AG09319 (cell line): ENCODE data around the gene CDON.

Experiments
- DNase-seq: peaks from one replicate; pipeline ENCODE4 v3.0.0-alpha.2; 2010; ENCODE audit warnings: low read depth; ENCODE audit errors: extremely low read depth
- CTCF ChIP-seq: IDR thresholded peaks from 2 replicates; pipeline ENCODE4 v1.5.1; 2011; ENCODE audit warnings: low read depth, mild to moderate bottlenecking, inconsistent platforms, low read length, moderate library complexity

CDON gene

GRCh38 chr11:125945797-125946520, 116.7 kb downstream of the CDON start, which contains the start of gene VSIG10L2:
Gene VSIG10L2, plus strand, starts transcription at chr11:125946044. Its CDS starts 12 bp downstream, at chr11:125946056.
- no peak for TF ChIP-seq CTCF
- DNase-seq: no peak

DNA sequence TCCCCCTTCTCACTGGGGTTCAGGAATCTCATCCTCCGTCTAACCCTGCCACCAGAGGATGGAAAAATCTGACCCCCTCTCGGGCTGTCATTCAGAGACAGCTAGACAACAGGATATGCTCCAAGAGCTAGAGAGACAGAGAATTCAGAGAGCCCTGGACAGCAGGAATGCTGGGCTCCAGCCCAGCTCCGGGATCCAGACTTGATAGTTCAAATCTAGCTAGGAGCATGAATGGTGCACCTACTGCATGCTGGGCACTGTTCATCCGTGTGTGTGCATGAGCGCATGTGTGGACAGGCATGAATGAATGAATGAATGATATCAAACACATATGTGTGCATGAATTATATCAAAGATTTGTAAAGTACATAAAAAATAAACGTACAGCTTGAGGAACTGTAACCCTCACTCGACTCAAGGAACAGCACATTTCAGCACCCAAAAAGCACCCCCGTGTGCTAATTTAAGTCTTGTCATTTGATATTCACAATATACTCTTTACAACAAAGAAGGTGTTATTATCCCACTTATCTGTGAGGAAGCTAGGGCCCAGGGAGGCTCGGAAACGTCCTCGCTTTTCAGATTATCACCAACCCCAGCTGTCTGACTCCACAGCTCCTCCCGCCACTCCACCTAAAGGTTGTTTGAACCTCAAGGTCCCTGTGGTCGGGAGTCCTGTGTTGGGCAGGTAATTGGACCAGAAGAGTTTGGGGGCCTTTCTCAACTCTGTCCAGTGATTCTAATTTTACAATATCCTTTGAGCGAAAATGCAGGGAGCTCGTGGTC, 117.5 kb downstream of the CDON start:
- TF ChIP-seq CTCF: no peak
- no peak for DNase-seq

- no peak for DNase-seq
- no peak for TF ChIP-seq CTCF
Observed at GRCh38 chr11:125944350-125945010, 118.2 kb downstream of the CDON start.

GRCh38 chr11:125943661-125944349, 118.9 kb downstream of the CDON start:
- DNase-seq: no peak
- TF ChIP-seq CTCF: no peak

- no peak for TF ChIP-seq CTCF
- no peak for DNase-seq
Observed at GRCh38 chr11:125942771-125943428, 119.8 kb downstream of the CDON start.

- peak; percentile 64 for TF ChIP-seq CTCF
- no peak for DNase-seq
Observed at GRCh38 chr11:125941619-125942611, 120.8 kb downstream of the CDON start.
